RWPE2 (cell line): ENCODE results near the gene FBXW8.

Experiments used
- ATAC-seq: fragments of 200-7000 bp; cut with Tn5 transposase; 3 replicates; pipeline ENCODE4 v1.9.1; 2021; ENCODE audit warnings: low read depth
- DNase-seq: peaks from one replicate; pipeline ENCODE4 v3.0.0-alpha.2; 2020; ENCODE audit warnings: low spot score
- H3K27ac ChIP-seq: fragments of 450-650 bp; 2 replicates; pipeline ENCODE4 v1.5.1; 2017; ENCODE audit warnings: mild to moderate bottlenecking; ENCODE audit not compliant: poor library complexity, severe bottlenecking
- H3K27me3 ChIP-seq: fragments of 250-450 bp; sonication (Bioruptor Pico); 2 replicates; pipeline ENCODE4 v1.5.1; 2021; ENCODE audit warnings: mild to moderate bottlenecking, moderate library complexity; ENCODE audit not compliant: insufficient read depth, poor library complexity, severe bottlenecking
- H3K36me3 ChIP-seq: fragments of 250-450 bp; sonication (Bioruptor Pico); 2 replicates; pipeline ENCODE4 v1.5.1; 2020; ENCODE audit warnings: low read depth, mild to moderate bottlenecking, moderate library complexity
- H3K4me1 ChIP-seq: fragments of 250-450 bp; sonication (Bioruptor Pico); 2 replicates; pipeline ENCODE4 v1.5.1; 2021; ENCODE audit warnings: mild to moderate bottlenecking, moderate library complexity; ENCODE audit not compliant: insufficient read depth, poor library complexity, severe bottlenecking
- H3K4me3 ChIP-seq: fragments of 250-450 bp; sonication (Bioruptor Pico); 2 replicates; pipeline ENCODE4 v1.5.1; 2021; ENCODE audit warnings: mild to moderate bottlenecking, moderate library complexity; ENCODE audit not compliant: severe bottlenecking
- H3K9me3 ChIP-seq: fragments of 250-450 bp; sonication (Bioruptor Pico); 2 replicates; pipeline ENCODE4 v1.5.1; 2021; ENCODE audit warnings: mild to moderate bottlenecking, moderate library complexity; ENCODE audit not compliant: severe bottlenecking
- TF ChIP-seq, protein P1 (sequence below): fragments of 450-650 bp; IDR thresholded peaks from one replicate; pipeline ENCODE4 v1.5.1; 2017; ENCODE audit warnings: mild to moderate bottlenecking, moderate library complexity; ENCODE audit not compliant: poor library complexity, severe bottlenecking

Gene FBXW8

DNA sequence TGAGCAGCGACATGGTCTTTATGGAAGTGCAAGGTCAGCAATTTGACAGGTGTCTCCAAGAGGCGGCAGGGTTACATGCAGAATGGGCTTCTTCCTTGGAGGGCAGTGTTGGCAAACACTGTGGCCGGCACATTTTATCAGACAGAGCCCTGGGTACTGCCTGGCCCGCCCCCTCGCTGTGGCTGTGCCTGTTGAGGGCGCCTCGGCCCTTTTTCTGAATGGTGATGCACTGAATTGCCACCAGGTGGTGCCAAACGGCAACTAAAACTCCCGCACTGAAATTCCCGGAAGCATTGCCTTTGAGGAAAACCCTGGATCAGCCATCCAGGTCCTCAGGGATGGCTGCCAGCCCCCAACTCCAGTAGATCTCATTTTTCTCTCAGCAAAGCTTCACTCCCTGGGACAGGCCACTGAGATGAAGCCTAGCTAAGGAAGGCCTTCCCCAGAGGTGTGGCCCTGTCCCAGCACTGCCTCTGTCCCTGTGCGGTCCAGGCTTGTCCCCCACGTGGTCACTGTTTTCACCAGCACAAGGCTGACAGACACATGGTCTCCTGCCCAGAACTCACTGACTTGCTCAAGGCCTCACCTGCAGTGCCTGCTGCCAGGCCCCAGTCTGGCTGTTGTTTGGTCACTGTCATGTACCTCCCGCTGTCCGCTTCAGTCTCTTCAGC is 114.9 kb downstream of the FBXW8 start:
- no peak for DNase-seq

GRCh38 chr12:117026343-117026742 is 115.6 kb downstream of the FBXW8 start:
- no peaks in the 10 kb centered on the region for H3K27me3 ChIP-seq
- no peak for DNase-seq
- TF ChIP-seq, protein P1, sequence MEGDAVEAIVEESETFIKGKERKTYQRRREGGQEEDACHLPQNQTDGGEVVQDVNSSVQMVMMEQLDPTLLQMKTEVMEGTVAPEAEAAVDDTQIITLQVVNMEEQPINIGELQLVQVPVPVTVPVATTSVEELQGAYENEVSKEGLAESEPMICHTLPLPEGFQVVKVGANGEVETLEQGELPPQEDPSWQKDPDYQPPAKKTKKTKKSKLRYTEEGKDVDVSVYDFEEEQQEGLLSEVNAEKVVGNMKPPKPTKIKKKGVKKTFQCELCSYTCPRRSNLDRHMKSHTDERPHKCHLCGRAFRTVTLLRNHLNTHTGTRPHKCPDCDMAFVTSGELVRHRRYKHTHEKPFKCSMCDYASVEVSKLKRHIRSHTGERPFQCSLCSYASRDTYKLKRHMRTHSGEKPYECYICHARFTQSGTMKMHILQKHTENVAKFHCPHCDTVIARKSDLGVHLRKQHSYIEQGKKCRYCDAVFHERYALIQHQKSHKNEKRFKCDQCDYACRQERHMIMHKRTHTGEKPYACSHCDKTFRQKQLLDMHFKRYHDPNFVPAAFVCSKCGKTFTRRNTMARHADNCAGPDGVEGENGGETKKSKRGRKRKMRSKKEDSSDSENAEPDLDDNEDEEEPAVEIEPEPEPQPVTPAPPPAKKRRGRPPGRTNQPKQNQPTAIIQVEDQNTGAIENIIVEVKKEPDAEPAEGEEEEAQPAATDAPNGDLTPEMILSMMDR, result no peak
- H3K27ac ChIP-seq, result no peak overlapping the region
- peaks cover 14% of the 10 kb centered on the region for H3K36me3 ChIP-seq
- ATAC-seq, result no peak
- no peaks in the 10 kb centered on the region for H3K4me1 ChIP-seq
- H3K9me3 ChIP-seq, result no peaks in the 10 kb centered on the region
- H3K4me3 ChIP-seq, result no peak overlapping the region

More for the DNA sequence above, 114.9 kb downstream of the FBXW8 start:
- Histone ChIP-seq H3K4me3 (no peak overlapping the region), H3K27ac (no peak overlapping the region), H3K4me1 (no peaks in the 10 kb centered on the region), H3K36me3 (peaks cover 14% of the 10 kb centered on the region), H3K9me3 (no peaks in the 10 kb centered on the region), H3K27me3 (no peaks in the 10 kb centered on the region)
- ATAC-seq, result peak; percentile 83
- TF ChIP-seq, protein P1, result peak; percentile 86

GRCh38 chr12:117026921-117027250 is 116.1 kb downstream of the FBXW8 start:
- Histone ChIP-seq H3K4me3 (no peak overlapping the region), H3K27me3 (no peaks in the 10 kb centered on the region), H3K4me1 (no peaks in the 10 kb centered on the region), H3K27ac (no peak overlapping the region), H3K36me3 (peaks cover 14% of the 10 kb centered on the region), H3K9me3 (no peaks in the 10 kb centered on the region)
- DNase-seq (no peak), ATAC-seq (no peak)
- TF ChIP-seq, protein P1, result no peak

DNA sequence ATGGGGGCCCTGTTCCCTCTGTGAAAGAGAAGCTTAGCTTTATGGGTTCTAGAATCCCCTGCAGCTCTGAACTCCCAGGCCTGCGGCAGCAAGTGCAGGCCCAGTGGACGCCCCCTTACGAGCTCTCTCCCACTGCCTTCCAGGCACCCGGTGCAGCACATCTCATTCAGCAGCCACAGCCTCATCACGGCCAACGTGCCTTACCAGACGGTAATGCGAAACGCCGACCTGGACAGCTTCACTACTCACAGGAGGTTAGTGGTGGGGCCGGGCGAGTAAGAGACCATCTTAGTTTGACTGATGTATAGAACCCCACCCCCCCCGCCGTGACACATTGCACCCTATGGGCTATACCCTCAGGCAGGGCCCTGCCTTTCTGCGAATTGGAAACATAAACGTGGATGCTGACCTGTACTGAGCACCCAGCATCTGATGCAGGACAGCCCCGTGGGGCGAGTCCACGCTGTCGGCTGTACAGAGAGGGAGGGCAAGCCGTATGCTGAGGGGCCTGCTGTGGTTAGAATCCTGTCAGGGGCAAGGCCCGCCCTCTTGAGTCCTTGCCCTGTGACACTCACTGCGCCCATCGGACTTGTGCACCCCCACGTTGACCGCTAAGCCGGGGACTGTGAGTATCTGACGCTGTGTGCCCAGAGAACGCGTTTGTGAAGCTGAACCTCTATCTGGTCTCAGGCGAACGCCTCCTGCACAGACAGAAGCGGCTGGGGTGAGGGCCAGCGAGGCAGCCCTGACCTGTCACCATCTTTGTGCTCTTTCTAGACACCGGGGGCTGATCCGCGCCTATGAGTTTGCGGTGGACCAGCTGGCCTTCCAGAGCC is 116.7 kb downstream of the FBXW8 start:
- Histone ChIP-seq H3K9me3 (no peaks in the 10 kb centered on the region), H3K4me1 (no peaks in the 10 kb centered on the region), H3K36me3 (peaks cover 14% of the 10 kb centered on the region), H3K4me3 (no peak overlapping the region), H3K27me3 (no peaks in the 10 kb centered on the region), H3K27ac (no peak overlapping the region)
- DNase-seq (no peak), ATAC-seq (no peak)
- TF ChIP-seq, protein P1, result no peak

DNA sequence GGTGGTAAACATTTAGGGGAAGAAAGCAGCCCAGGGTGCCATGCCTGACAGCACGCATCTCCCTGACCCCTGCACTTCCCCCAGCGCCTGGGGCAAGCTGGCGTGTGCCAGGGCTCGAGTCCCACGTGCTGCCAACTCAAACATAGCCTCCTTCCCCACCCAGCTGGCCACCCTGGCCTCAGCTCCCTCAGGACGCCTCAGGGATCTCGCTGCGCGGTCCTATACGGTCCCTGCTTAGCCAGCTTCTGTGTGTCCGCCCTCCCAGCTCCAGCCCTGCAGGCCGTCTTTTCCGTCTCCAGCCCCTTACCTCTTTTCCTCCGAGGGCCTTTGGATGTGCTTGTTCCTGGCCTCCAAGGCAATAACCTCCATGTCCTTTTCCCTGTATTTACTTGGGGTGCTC is 117.5 kb downstream of the FBXW8 start:
- peaks cover 14% of the 10 kb centered on the region for H3K36me3 ChIP-seq
- peaks cover under 1% of the 10 kb centered on the region for H3K27me3 ChIP-seq
- ATAC-seq (no peak), DNase-seq (no peak)
- H3K4me3 ChIP-seq, result no peak overlapping the region
- no peaks in the 10 kb centered on the region for H3K4me1 ChIP-seq
- H3K27ac ChIP-seq, result no peak overlapping the region
- TF ChIP-seq, protein P1, result no peak
- no peaks in the 10 kb centered on the region for H3K9me3 ChIP-seq
